Measurements from ENCODE around the gene BOK. TPM values are rescaled to one million over a fixed set of nuclear protein-coding genes. Genes with fewer than 3 reads are reported as not detected.

The BOK gene
- total and polyA plus RNA-seq, 2 donors (not counting 1 experiment from before 2014, with no cell fraction given) = 21.2 to 42.4 TPM

DNA sequence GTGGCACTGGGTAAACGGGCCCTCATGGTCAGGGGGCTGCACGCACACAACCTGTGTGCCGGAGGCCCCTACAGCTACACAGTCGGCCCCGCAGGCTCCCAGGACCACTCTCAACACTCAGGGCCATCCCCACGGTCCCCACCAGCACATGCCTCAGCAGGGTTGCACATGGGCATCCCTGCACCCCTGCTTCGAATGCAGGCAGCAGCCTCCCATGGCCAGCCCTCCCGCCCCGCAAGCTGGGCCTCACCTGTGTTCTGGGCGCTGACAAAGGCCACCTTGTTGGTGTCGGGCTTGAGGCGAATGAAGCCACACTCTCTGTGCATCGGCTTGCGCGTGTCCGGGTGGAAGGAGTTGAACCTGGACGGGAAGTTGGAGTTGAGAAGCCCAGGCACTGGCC is 44.2 kb downstream of the BOK start:
- H3K4me3 ChIP-seq (replicated peaks in 1 of 4; ENCODE audit: control extremely low read depth in 1 of 4, insufficient read depth in 1 of 4, low read depth in 3 of 4, low read length in 4 of 4) = no peak overlapping the region
- TF ChIP-seq EZH2 (IDR thresholded peaks at IDR 0.05; ENCODE audit: low read length, missing control alignments) (no peak), CTCF (conservative IDR thresholded peaks at IDR 0.05 in 1 of 2, IDR thresholded peaks at IDR 0.05 in 1 of 2; ENCODE audit: low read depth in 1 of 2, low read length in 2 of 2) (no peak)
- no peaks in the 10 kb centered on the region for H4K20me1 ChIP-seq (ENCODE audit: control insufficient read depth, extremely low read depth, insufficient read depth, low read length)
- no peak overlapping the region for H3K9ac ChIP-seq (ENCODE audit: insufficient read depth, low read length)
- no peak overlapping the region for H3K4me2 ChIP-seq (ENCODE audit: extremely low read depth, insufficient read depth, low read length)
- no peak overlapping the region for H2AFZ ChIP-seq (ENCODE audit: low read length)
- no peak overlapping the region for H3K27ac ChIP-seq (ENCODE audit: insufficient read depth, low read length)
- DNase-seq (ENCODE audit: low read depth in 2 of 2) = no peak
- no peaks in the 10 kb centered on the region for H3K79me2 ChIP-seq (ENCODE audit: control insufficient read depth, insufficient read depth, low read length)
- H3K9me3 ChIP-seq (ENCODE audit: control insufficient read depth, insufficient read depth, low read depth, low read length) = no peaks in the 10 kb centered on the region
- H3K36me3 ChIP-seq (ENCODE audit: control insufficient read depth, insufficient read depth, low read length) = peaks cover 9% of the 10 kb centered on the region
- H3K27me3 ChIP-seq (ENCODE audit: control insufficient read depth, insufficient read depth, low read length) = no peaks in the 10 kb centered on the region
- no peaks in the 10 kb centered on the region for H3K4me1 ChIP-seq (ENCODE audit: control insufficient read depth, extremely low read depth, insufficient read depth, low read length)

DNA sequence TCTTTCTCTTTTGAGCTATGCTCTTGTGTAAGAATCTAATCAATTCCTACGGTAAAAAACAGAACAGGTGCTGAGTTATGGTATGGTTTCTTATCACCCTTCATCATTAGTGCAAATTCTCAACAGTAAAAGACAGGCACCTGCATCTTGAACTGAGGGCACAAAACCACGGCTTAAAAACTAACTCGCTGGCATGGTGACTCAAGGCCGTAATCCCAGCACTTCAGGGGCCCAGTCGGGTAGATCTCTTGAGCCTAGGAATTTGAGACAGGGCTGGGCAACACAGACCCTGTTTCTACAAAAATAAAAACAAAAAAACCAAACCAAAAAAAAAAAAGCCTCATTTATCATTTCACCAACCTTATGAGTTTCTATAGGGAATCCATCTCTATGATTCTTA is 45.1 kb downstream of the BOK start:
- Histone ChIP-seq H4K20me1 (ENCODE audit: control insufficient read depth, extremely low read depth, insufficient read depth, low read length) (no peaks in the 10 kb centered on the region), H3K27me3 (ENCODE audit: control insufficient read depth, insufficient read depth, low read length) (no peaks in the 10 kb centered on the region), H3K4me1 (ENCODE audit: control insufficient read depth, extremely low read depth, insufficient read depth, low read length) (no peaks in the 10 kb centered on the region), H3K4me2 (ENCODE audit: extremely low read depth, insufficient read depth, low read length) (no peak overlapping the region), H3K9me3 (ENCODE audit: control insufficient read depth, insufficient read depth, low read depth, low read length) (no peaks in the 10 kb centered on the region), H3K4me3 (replicated peaks in 1 of 4; ENCODE audit: control extremely low read depth in 1 of 4, insufficient read depth in 1 of 4, low read depth in 3 of 4, low read length in 4 of 4) (no peak overlapping the region), H3K36me3 (ENCODE audit: control insufficient read depth, insufficient read depth, low read length) (peaks cover 9% of the 10 kb centered on the region), H2AFZ (ENCODE audit: low read length) (no peak overlapping the region), H3K27ac (ENCODE audit: insufficient read depth, low read length) (no peak overlapping the region), H3K9ac (ENCODE audit: insufficient read depth, low read length) (no peak overlapping the region), H3K79me2 (ENCODE audit: control insufficient read depth, insufficient read depth, low read length) (peaks cover 1% of the 10 kb centered on the region)
- no peak for TF ChIP-seq EZH2 (IDR thresholded peaks at IDR 0.05; ENCODE audit: low read length, missing control alignments)
- no peak for TF ChIP-seq CTCF (conservative IDR thresholded peaks at IDR 0.05 in 1 of 2, IDR thresholded peaks at IDR 0.05 in 1 of 2; ENCODE audit: low read depth in 1 of 2, low read length in 2 of 2)
- no peak for DNase-seq (ENCODE audit: low read depth in 2 of 2)

GRCh38 chr2:241606186-241606585 is 47.6 kb downstream of the BOK start:
- no peaks in the 10 kb centered on the region for H3K9me3 ChIP-seq (ENCODE audit: control insufficient read depth, insufficient read depth, low read depth, low read length)
- H3K27me3 ChIP-seq (ENCODE audit: control insufficient read depth, insufficient read depth, low read length) = no peaks in the 10 kb centered on the region
- DNase-seq (ENCODE audit: low read depth in 2 of 2) = no peak
- peaks cover 8% of the 10 kb centered on the region for H3K79me2 ChIP-seq (ENCODE audit: control insufficient read depth, insufficient read depth, low read length)
- no peak overlapping the region for H3K4me2 ChIP-seq (ENCODE audit: extremely low read depth, insufficient read depth, low read length)
- H3K27ac ChIP-seq (ENCODE audit: insufficient read depth, low read length) = no peak overlapping the region
- TF ChIP-seq CTCF (conservative IDR thresholded peaks at IDR 0.05 in 1 of 2, IDR thresholded peaks at IDR 0.05 in 1 of 2; ENCODE audit: low read depth in 1 of 2, low read length in 2 of 2) = no peak
- no peak for TF ChIP-seq EZH2 (IDR thresholded peaks at IDR 0.05; ENCODE audit: low read length, missing control alignments)
- peaks cover 9% of the 10 kb centered on the region for H3K36me3 ChIP-seq (ENCODE audit: control insufficient read depth, insufficient read depth, low read length)
- H3K4me1 ChIP-seq (ENCODE audit: control insufficient read depth, extremely low read depth, insufficient read depth, low read length) = no peaks in the 10 kb centered on the region
- H4K20me1 ChIP-seq (ENCODE audit: control insufficient read depth, extremely low read depth, insufficient read depth, low read length) = no peaks in the 10 kb centered on the region
- H3K4me3 ChIP-seq (replicated peaks in 1 of 4; ENCODE audit: control extremely low read depth in 1 of 4, insufficient read depth in 1 of 4, low read depth in 3 of 4, low read length in 4 of 4) = no peak overlapping the region
- no peak overlapping the region for H3K9ac ChIP-seq (ENCODE audit: insufficient read depth, low read length)
- H2AFZ ChIP-seq (ENCODE audit: low read length) = no peak overlapping the region

Data from fibroblast of lung (primary cell).